GM10266 (cell line): ENCODE data around the gene CLCN1.
"Not testable (repeated sequence)": the region's sequence is repeated elsewhere in the genome, so short reads cannot be mapped to it uniquely, and the experiment has no call there.

Experiments
- DNase-seq: peaks from one replicate; pipeline ENCODE4 v3.0.0; 2012; ENCODE audit errors: extremely low spot score
- CTCF ChIP-seq: IDR thresholded peaks from 2 replicates; pipeline ENCODE4 v1.5.1; 2012; ENCODE audit warnings: mild to moderate bottlenecking, low read depth; ENCODE audit not compliant: control insufficient read depth, insufficient read depth; ENCODE audit errors: missing control alignments

The CLCN1 gene

GRCh38 chr7:143287339-143287934 is 28.5 kb upstream of the CLCN1 start:
- DNase-seq: no peak

GRCh38 chr7:143287935-143288826 is 27.7 kb upstream of the CLCN1 start, which contains the start of gene CASP2:
Gene CASP2 (plus strand): TSS chr7:143288351. CDS start chr7:143288456, 105 bp downstream.
- TF ChIP-seq CTCF: peak; percentile 22

More at GRCh38 chr7:143287339-143287934, 28.5 kb upstream of the CLCN1 start:
- TF ChIP-seq CTCF: no peak

GRCh38 chr7:143288836-143289235 is 27.1 kb upstream of the CLCN1 start:
- TF ChIP-seq CTCF: no peak
- no peak for DNase-seq

More at GRCh38 chr7:143287935-143288826, 27.7 kb upstream of the CLCN1 start, which contains the start of gene CASP2:
- peak; percentile 99 for DNase-seq

- no peak for DNase-seq
- TF ChIP-seq CTCF: no peak
Observed at GRCh38 chr7:143289421-143289820, 26.5 kb upstream of the CLCN1 start.

GRCh38 chr7:143289888-143290287 is 26.0 kb upstream of the CLCN1 start:
- DNase-seq: not testable (repeated sequence)

GRCh38 chr7:143290293-143290692 is 25.6 kb upstream of the CLCN1 start:
- TF ChIP-seq CTCF: no peak

GRCh38 chr7:143292876-143293275 is 23.0 kb upstream of the CLCN1 start:
- no peak for TF ChIP-seq CTCF
- DNase-seq: no peak

More at GRCh38 chr7:143290293-143290692, 25.6 kb upstream of the CLCN1 start:
- no peak for DNase-seq
